Epidermal melanocyte (primary cell): ENCODE results near the gene IQCM.

Experiments
- DNase-seq: peaks from one replicate; pipeline ENCODE4 v3.0.0; 2011; ENCODE audit warnings: low spot score; ENCODE audit not compliant: insufficient read length

IQCM gene

GRCh38 chr4:149306537-149306936 is 509.1 kb downstream of the IQCM start:
- no peak for DNase-seq
